ENCODE data around the gene FAM234A.
"Not testable (repeated sequence)": the region's sequence is repeated elsewhere in the genome, so short reads cannot be mapped to it uniquely, and the experiment has no call there.

Gene FAM234A

GRCh38 chr16:266258-267164 is 31.9 kb downstream of the FAM234A start:
- DNase-seq: no peak

- DNase-seq: not testable (repeated sequence)
Measured at GRCh38 chr16:267562-267961, 32.9 kb downstream of the FAM234A start.

DNA sequence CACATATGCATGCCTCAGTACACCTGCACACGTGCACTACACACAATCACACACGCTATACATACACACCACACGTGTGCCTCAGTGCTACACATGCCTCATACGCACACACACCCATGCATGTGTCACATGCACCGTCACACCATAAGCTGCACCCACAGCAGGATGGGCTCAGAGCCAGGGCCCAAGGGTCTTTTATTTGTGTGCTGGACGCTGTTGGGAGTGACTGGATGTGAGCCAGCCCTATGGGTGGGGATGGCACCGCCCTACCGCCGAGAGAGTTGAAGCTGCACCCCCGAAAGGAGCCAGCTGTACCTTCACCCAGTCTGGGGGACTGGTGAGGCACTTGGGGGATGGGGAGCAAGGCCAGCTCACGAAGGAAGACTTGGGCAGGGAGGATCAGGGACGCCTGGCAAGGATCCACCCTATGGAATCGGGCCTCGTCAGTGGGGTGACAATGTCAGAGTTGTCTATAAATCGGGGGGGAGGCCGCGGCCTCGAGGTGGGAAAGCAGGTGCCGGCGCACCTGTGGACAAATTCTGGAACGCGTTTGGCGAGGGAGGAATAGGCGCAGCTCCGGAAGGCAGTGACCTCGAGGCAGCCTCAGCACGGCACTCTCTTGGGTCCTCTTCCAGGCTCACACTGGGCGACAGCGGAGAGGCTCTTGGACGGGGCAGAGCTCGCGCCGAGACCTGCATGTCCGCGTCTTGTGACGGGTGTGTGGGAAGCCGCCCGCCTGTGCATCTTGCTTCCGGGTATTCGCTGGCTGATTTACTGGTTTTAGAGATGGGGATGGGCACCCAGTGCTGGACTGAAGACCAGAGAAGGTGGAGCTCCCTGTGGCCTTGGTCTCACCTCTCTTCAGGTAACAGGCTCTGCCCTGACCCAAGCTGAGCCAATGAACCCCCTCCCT is 33.8 kb downstream of the FAM234A start:
- DNase-seq: no peak

DNA sequence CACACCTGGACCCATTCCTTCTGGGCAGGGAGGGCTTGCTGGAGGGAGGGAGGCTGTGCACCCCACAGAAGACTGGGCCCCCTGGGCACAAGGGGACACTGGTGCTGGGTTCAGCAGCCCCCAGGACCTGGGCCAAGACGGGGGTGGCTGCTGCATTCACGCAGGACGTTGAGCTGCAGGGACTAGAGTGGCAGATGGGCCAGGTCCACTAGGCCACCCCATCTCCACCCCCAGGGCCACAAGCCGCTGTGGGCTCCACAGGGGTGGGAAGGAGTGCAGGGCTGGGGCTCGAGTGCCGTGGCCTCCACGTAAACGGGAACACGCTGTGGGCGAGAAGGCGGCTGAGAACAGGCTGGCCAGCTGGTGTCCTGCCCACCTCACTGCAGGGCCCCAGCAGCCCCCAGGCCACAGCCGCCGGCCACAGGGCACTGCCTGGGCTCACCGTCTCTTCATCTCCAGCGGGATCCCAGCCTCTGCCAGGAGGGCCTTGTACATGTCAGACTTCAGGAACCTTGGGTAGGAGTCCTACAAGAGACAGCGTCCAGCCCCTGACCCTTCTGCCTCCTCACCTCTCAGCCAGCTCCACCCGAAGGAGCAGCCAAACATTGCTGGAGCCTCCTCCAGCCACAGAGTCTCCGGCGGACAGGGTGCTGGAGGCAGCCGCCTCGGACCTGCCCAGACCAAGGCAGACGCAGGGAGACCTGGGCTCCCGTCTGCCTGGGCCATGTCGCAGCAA is 34.6 kb downstream of the FAM234A start:
- DNase-seq: no peak

GRCh38 chr16:270381-271255 is 36.0 kb downstream of the FAM234A start:
- DNase-seq: no peak

- no peak for DNase-seq
Measured at GRCh38 chr16:272633-273546, 38.3 kb downstream of the FAM234A start.

GRCh38 chr16:273547-274421 is 39.2 kb downstream of the FAM234A start:
- DNase-seq: no peak

- no peak for DNase-seq
Measured at GRCh38 chr16:275041-275641, 40.5 kb downstream of the FAM234A start.

DNA sequence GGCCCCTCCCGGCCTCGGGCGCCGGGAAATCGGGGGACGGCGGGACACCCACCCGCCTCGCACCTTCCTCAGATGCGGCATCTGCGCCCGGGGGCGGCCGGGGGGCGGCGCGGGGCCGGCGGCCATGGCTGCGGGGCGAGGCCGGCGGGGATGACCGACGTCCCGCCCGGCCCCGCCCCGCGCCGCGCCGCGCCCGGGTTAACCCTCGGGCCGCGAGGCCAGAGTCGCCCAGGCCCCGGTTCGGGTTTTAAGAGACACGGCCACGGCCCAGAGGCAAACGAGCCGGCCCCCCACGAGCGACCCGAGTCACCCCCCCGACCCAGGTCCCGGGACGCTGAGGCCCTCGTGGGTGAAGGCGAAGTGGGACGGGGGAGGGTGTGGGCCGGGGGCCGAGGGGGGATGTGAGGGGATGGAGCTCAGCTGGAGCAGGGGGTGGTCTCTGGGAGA is 41.2 kb downstream of the FAM234A start, which contains the start of gene RGS11:
TSS of gene RGS11 (minus strand) at position 159 of the 447 bp plus-strand sequence. CDS start at position 126, 33 bp downstream.
- no peak for DNase-seq

GRCh38 chr16:276426-277077 is 41.9 kb downstream of the FAM234A start:
- no peak for DNase-seq

DNA sequence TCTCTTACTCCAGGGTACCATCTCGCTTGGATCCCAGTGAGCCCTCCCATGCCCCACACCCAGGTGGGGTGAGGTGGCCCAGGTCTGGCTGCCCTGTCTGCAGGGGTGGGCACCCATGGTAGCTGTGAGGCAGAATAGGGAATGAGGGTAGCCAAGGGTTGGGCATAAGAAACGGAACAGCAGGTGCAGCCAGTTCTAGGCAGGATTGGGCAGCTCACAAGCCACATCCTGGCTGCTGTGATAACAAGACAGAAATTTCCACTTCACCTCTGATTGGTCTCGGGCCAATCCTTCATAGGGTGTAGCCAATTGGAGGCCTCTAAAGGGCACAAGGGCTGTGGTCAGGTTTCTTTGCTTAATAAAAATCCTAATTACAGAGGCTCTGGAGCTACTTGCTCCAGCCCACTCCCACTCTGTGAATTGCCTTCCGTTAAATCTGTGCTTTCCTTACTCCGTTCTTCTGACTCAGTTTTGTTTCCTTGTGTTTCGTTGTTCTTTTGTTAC is 44.3 kb downstream of the FAM234A start:
- DNase-seq: no peak

GRCh38 chr16:279531-279930 is 44.9 kb downstream of the FAM234A start:
- DNase-seq: no peak

DNA sequence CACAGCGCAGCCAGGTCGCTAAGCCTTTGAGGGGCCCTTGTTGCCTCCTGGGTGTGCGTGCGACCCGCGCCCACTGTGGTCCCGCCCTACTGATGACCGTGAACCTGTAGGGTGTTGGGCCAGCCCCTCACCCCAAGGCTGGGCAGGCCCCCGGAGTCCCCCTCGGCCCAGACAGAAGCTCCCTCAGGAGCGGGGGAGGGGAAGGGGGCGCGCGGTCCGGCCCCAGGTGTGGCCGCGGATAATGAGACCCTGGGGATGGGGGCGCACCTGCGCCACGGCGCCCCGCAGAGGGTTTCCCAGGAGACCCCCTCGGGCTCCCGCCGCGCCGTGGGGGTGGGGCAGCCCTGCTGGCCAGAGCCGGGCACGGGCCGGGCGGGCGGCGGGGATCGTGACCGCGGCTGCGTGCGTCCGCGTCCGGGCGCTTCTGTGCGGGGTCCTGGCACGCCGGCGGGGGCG is 45.4 kb downstream of the FAM234A start:
- no peak for DNase-seq

DNA sequence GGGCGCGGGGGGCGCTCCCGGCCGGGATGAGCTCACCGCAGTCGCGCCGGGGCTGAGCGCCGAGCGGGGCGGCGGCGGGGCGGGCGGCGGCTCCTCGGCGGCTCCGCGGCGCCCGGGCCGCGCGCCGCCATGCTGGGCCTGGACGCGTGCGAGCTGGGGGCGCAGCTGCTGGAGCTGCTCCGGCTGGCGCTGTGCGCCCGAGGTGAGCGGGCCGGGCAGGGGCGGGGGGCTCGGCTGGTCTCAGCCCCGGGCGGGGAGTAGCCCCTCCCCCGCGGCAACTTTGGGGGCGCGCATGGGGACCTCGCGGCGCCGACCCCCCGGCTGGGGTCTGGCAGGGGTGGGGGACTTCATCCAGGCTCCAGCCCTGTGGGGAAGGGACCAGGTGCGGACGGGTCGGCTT is 45.9 kb downstream of the FAM234A start, which contains the start of gene ARHGDIG:
TSS of gene ARHGDIG (plus strand) at position 40 of the 400 bp plus-strand sequence. CDS start at position 130, 90 bp downstream.
- DNase-seq: no peak

GRCh38 chr16:280991-281659 is 46.5 kb downstream of the FAM234A start:
- no peak for DNase-seq

GRCh38 chr16:281660-282255 is 47.1 kb downstream of the FAM234A start:
- DNase-seq: no peak

GRCh38 chr16:282491-282890 is 47.9 kb downstream of the FAM234A start:
- DNase-seq: no peak
